ENCODE measurements around the gene ACOT11.

GRCh38 chr1:54547601-54548388, at the start of gene ACOT11:
- TF ChIP-seq MAFK (IDR thresholded peaks at IDR 0.05; ENCODE audit: low read length) (no peak), STAG1 (CRISPR knock-in tag; IDR thresholded peaks at IDR 0.05; ENCODE audit: borderline replicate concordance) (no peak), ZNF75A (CRISPR knock-in tag; IDR thresholded peaks at IDR 0.05) (no peak), CTCF (IDR thresholded peaks at IDR 0.05 in 2 of 3, conservative IDR thresholded peaks at IDR 0.05 in 1 of 3; ENCODE audit: insufficient read depth in 2 of 3, low read depth in 1 of 3, low read length in 3 of 3) (peak in 1 of 3 experiments; percentile 15; a peak in 1 of 6 replicates), POLR2A (conservative IDR thresholded peaks at IDR 0.05) (no peak), ZBTB9 (CRISPR knock-in tag; IDR thresholded peaks at IDR 0.05) (no peak), RAD21 (CRISPR knock-in tag; conservative IDR thresholded peaks at IDR 0.05 in 1 of 2, IDR thresholded peaks at IDR 0.05 in 1 of 2) (no peak), ZNF347 (CRISPR knock-in tag; IDR thresholded peaks at IDR 0.05; ENCODE audit: low read depth) (no peak), FOXJ3 (CRISPR knock-in tag; IDR thresholded peaks at IDR 0.05) (no peak)
